Epidermal melanocyte (primary cell): ENCODE measurements around the gene RAET1G.
"Not testable (repeated sequence)": the region's sequence is repeated elsewhere in the genome, so short reads cannot be mapped to it uniquely, and the experiment has no call there.

ENCODE experiments used
- DNase-seq: peaks from one replicate; pipeline ENCODE4 v3.0.0; 2011; ENCODE audit warnings: low spot score; ENCODE audit not compliant: insufficient read length

The RAET1G gene

GRCh38 chr6:149915970-149916865, 6.7 kb downstream of the RAET1G start:
- no peak for DNase-seq

- no peak for DNase-seq
Measured at GRCh38 chr6:149913540-149914240, 9.2 kb downstream of the RAET1G start.

GRCh38 chr6:149913085-149913484, 9.8 kb downstream of the RAET1G start:
- DNase-seq: no peak

- not testable (repeated sequence) for DNase-seq
Measured at GRCh38 chr6:149912680-149913079, 10.2 kb downstream of the RAET1G start.

- no peak for DNase-seq
Measured at GRCh38 chr6:149910721-149911151, 12.2 kb downstream of the RAET1G start.

GRCh38 chr6:149909701-149910470, 13.0 kb downstream of the RAET1G start:
- no peak for DNase-seq

GRCh38 chr6:149908480-149908879, 14.4 kb downstream of the RAET1G start:
- DNase-seq: not testable (repeated sequence)

- DNase-seq: no peak
Measured at GRCh38 chr6:149907317-149907716, 15.6 kb downstream of the RAET1G start.

- no peak for DNase-seq
Measured at GRCh38 chr6:149906405-149906804, 16.5 kb downstream of the RAET1G start.

- DNase-seq: no peak
Measured at GRCh38 chr6:149905911-149906371, 17.0 kb downstream of the RAET1G start.

- no peak for DNase-seq
Measured at GRCh38 chr6:149905371-149905910, 17.5 kb downstream of the RAET1G start.

GRCh38 chr6:149904661-149905370, 18.1 kb downstream of the RAET1G start:
- no peak for DNase-seq

- no peak for DNase-seq
Measured at GRCh38 chr6:149903938-149904611, 18.8 kb downstream of the RAET1G start.

GRCh38 chr6:149901444-149902140, 21.3 kb downstream of the RAET1G start:
- no peak for DNase-seq

GRCh38 chr6:149900620-149901443, 22.1 kb downstream of the RAET1G start:
- no peak for DNase-seq

- DNase-seq: no peak
Measured at GRCh38 chr6:149899926-149900619, 22.8 kb downstream of the RAET1G start.

- DNase-seq: no peak
Measured at GRCh38 chr6:149899486-149899885, 23.4 kb downstream of the RAET1G start.

- DNase-seq: no peak
Measured at GRCh38 chr6:149898966-149899365, 24.0 kb downstream of the RAET1G start.
